Thymus (tissue), 11 donors: ENCODE measurements around the gene TWNK. TPM values are rescaled to one million over a fixed set of nuclear protein-coding genes. Genes with fewer than 3 reads are reported as not detected.

Experiments used
- DNase-seq, 9 donors: peaks; one replicate each; pipeline ENCODE4 v3.0.0-alpha.2; 2013; ENCODE audit warnings: low spot score in 9 of 9, low read depth in 6 of 9, missing footprints in 1 of 9
- H3K27ac ChIP-seq, 2 donors: one replicate each; pipeline ENCODE4 v1.5.1; 2013; ENCODE audit warnings: control low read depth in 1 of 2, low read depth in 1 of 2, low read length in 1 of 2, mild to moderate bottlenecking in 1 of 2, moderate library complexity in 1 of 2
- H3K27me3 ChIP-seq, 2 donors: one replicate each; pipeline ENCODE4 v1.5.1; 2013; ENCODE audit warnings: low read length in 1 of 2; ENCODE audit not compliant: control insufficient read depth in 2 of 2, insufficient read depth in 1 of 2
- H3K36me3 ChIP-seq, 2 donors: one replicate each; pipeline ENCODE4 v1.5.1; 2013; ENCODE audit warnings: low read length in 1 of 2, mild to moderate bottlenecking in 1 of 2, moderate library complexity in 1 of 2; ENCODE audit not compliant: control insufficient read depth in 2 of 2, insufficient read depth in 2 of 2
- H3K4me1 ChIP-seq, 2 donors: one replicate each; pipeline ENCODE4 v1.5.1; 2013; ENCODE audit warnings: low read length in 2 of 2; ENCODE audit not compliant: control insufficient read depth in 2 of 2, insufficient read depth in 2 of 2
- H3K4me3 ChIP-seq, 2 donors: one replicate each; pipeline ENCODE4 v1.5.1; 2013; ENCODE audit warnings: low read length in 2 of 2, control low read depth in 1 of 2, mild to moderate bottlenecking in 1 of 2
- H3K9me3 ChIP-seq, 2 donors: one replicate each; pipeline ENCODE4 v1.5.1; 2013; ENCODE audit warnings: low read length in 1 of 2, mild to moderate bottlenecking in 1 of 2; ENCODE audit not compliant: control insufficient read depth in 2 of 2, insufficient read depth in 1 of 2
- WGBS: extraction: QIAGEN DNeasy Blood & Tissue Kit; methylation state at CpG from one replicate; pipeline ENCODE4 v1.1.7; 2013; 5-methylcytosine and 5-hydroxymethylcytosine counted together
- polyA plus RNA-seq: library from polyadenylated mRNA; stranded (reverse); fragments of 200-250 nt; gene quantifications from one replicate; pipeline ENCODE4 v1.2.3, GENCODE V29; 2013
- total RNA-seq: library from RNA; stranded (reverse); fragments of 120-200 nt; gene quantifications from one replicate; pipeline ENCODE4 v1.2.4, GENCODE V29; 2013
- donor health status: healthy.

The TWNK gene
- total and polyA plus RNA-seq, 2 donors = 5.9 to 9.1 TPM

DNA sequence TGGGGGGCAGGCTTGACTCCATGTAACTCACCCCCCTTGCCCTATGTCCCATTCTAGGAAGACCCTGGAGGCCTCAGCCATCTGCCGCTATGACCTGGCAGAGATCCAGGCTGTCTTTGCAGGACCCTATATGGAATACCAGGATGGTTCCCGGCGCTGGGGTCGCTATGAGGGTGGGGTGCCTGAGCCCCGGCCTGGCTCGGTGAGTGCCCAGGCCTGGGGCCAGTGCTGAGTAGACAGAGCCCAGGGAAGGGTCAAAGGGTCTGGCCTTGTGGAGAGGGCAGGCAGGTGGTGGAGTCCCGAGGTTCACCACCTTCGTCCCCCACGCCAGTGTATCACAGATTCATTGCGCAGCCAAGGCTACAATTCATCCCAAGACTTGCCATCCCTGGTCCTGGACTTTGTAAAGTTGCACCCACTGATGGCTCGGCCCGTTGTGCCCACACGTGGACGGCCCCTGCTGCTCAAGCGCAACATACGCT, 7.5 kb upstream of the TWNK start:
- peaks cover 23 to 37% of the 10 kb centered on the region in 2 donors for H3K36me3 ChIP-seq
- no peak overlapping the region for H3K27ac ChIP-seq
- H3K9me3 ChIP-seq = no peaks in the 10 kb centered on the region
- 97% methylated on average over 16 of the region's 16 CpGs for WGBS
- H3K27me3 ChIP-seq = no peaks in the 10 kb centered on the region
- no peaks in the 10 kb centered on the region for H3K4me1 ChIP-seq
- no peak for DNase-seq
- H3K4me3 ChIP-seq = no peak overlapping the region

DNA sequence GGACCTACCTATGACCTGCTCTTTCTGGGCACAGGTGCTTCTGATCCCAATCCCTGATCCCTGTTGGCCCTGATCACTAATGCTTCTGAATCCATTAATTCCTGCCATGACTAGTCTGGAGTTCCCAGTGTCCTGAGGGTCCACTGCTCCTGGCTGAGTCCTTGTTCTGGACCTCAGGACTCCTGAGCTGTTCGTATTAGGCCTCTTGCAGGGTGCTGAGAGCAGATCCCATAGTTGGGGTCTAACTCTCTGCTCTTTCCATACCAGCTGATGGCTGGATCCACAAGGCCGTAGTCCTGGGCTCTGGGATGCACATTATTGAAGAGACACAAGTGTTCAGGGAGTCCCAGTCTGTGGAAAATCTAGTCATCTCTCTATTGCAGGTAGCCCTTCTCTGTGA, 7.0 kb upstream of the TWNK start:
- H3K4me1 ChIP-seq = no peaks in the 10 kb centered on the region
- H3K27me3 ChIP-seq = no peaks in the 10 kb centered on the region
- WGBS = 98% methylated on average over 2 of the region's 2 CpGs
- no peak overlapping the region for H3K27ac ChIP-seq
- no peak for DNase-seq
- no peak overlapping the region for H3K4me3 ChIP-seq
- H3K9me3 ChIP-seq = no peaks in the 10 kb centered on the region
- H3K36me3 ChIP-seq = peaks cover 23 to 37% of the 10 kb centered on the region in 2 donors

DNA sequence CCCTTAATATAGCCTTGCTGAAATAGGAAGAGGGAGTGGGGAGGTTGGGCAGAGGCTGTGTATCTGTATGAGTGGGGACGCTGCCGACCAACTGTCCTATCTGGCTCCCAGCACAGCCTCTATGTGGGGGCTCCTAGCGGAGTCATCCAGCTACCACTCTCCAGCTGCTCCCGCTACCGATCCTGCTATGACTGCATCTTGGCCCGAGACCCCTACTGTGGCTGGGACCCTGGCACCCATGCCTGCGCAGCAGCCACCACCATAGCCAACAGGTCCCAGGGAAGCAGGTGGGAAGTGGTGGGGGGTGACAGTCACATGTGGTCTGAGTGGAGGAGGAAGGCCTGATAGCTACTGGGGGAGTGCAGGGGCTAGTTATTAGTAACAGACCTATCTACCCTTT, 6.6 kb upstream of the TWNK start:
- Histone ChIP-seq H3K27ac (no peak overlapping the region), H3K9me3 (no peaks in the 10 kb centered on the region), H3K4me1 (no peaks in the 10 kb centered on the region), H3K27me3 (no peaks in the 10 kb centered on the region), H3K36me3 (peaks cover 23 to 37% of the 10 kb centered on the region in 2 donors), H3K4me3 (no peak overlapping the region)
- 97% methylated on average over 7 of the region's 7 CpGs for WGBS
- DNase-seq = no peak

DNA sequence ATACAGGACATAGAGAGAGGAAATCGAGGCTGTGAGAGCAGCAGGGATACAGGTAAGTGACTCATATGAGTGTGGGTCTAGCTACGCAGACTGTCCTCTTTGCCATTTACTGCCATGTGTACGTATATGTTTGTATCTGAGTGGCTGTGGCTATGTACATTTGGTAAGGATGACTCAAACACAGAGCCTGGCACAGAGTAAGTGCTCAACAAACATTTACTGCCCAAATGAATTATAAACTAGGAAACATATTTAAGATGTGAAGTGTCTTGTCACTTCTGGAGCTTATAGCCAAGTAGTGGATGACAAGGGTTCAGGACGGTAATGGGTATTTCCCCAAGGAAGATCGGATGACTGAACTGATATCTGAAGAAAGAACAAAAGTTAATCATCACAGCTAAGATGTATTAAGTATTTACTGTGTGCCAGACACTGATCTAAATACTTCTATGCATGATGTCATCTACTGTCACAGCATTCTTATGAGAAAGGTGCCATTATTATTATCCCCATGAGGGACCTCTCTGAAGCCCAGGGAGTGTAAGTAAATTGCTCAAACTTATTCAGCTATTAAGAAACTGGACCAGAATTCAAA, 6.1 kb upstream of the TWNK start:
- H3K36me3 ChIP-seq = peaks cover 23 to 37% of the 10 kb centered on the region in 2 donors

DNA sequence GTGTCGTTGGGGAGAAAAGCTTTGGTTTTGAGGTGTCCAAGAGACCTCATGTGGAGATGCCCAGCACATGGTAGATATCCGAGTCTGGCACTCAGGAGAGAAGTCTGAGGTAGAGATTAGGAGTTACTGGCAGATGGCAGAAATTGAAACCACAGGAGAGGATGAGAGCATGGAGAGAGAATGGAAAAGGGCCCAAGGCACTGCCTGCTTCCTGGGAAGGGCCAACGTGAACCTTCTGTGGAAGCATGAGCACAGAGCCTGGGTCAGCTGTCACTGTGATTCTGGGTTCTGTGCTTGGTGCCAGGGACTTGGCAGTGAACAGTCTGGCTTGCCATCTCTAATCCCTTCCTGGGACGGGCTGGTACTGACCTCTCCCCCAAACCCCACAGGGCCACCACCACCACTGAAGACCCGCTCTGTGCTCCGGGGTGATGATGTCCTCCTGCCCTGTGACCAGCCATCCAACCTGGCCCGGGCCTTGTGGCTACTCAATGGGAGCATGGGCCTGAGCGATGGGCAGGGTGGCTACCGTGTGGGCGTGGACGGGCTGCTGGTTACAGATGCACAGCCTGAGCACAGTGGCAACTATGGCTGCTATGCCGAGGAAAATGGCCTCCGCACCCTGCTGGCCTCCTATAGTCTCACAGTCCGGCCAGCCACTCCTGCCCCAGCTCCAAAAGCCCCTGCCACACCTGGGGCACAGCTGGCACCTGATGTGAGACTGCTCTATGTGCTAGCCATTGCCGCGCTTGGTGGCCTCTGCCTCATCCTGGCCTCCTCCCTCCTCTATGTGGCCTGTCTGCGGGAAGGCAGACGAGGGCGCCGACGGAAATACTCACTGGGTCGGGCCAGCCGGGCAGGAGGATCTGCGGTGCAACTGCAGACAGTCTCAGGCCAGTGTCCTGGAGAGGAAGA, 4.2 kb upstream of the TWNK start:
- DNase-seq = no peak
- H3K27ac ChIP-seq = no peak overlapping the region
- H3K4me3 ChIP-seq = no peak overlapping the region
- H3K9me3 ChIP-seq = no peaks in the 10 kb centered on the region
- H3K4me1 ChIP-seq = peaks cover 10 to 17% of the 10 kb centered on the region in 2 donors
- peaks cover 0 to 2% of the 10 kb centered on the region in 2 donors for H3K27me3 ChIP-seq
- 96% methylated on average over 24 of the region's 24 CpGs for WGBS
- peaks cover 23 to 37% of the 10 kb centered on the region in 2 donors for H3K36me3 ChIP-seq

More for the DNA sequence above, 6.1 kb upstream of the TWNK start:
- WGBS = 96% methylated on average over 5 of the region's 5 CpGs
- no peak for DNase-seq
- no peak overlapping the region for H3K4me3 ChIP-seq
- H3K4me1 ChIP-seq = peaks cover under 1 to 2% of the 10 kb centered on the region in 2 donors
- H3K9me3 ChIP-seq = no peaks in the 10 kb centered on the region
- H3K27me3 ChIP-seq = no peaks in the 10 kb centered on the region
- no peak overlapping the region for H3K27ac ChIP-seq

DNA sequence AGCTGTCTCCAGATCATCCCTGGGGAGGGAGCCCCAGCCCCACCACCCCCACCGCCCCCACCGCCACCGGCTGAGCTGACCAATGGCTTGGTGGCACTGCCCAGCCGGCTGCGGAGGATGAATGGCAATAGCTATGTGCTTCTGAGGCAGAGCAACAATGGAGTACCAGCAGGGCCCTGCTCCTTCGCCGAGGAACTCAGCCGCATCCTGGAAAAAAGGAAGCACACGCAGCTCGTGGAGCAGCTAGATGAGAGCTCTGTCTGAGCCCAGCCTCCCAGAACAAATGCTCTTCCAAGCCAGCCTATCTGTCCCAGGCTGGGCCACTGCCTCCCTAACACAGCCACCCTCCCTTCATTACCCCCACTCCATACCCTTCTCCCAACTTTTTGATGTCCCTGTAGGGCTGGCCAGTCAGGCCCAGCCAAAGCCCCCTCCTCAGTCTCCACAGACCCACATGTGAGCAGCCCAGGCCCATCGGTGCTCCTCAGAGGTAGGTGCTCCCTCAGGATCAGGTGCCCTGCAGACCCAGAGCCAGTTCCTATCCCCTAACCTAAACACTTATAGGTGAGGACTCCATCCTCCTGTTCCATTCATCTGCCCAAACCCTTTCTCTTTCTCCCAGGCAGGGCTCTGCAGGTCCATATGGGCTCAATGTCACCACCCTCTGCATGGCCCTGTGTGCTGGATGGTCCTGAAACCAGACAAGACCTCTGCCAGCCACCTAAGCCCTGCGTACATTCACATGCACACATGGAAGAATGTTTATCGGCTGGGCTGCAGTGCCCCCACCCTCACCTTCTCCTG, 3.3 kb upstream of the TWNK start:
- peaks cover 10 to 22% of the 10 kb centered on the region in 2 donors for H3K4me1 ChIP-seq
- H3K27ac ChIP-seq = no peak overlapping the region
- 95% methylated on average over 13 of the region's 13 CpGs for WGBS
- H3K9me3 ChIP-seq = peaks cover 0 to 4% of the 10 kb centered on the region in 2 donors
- H3K4me3 ChIP-seq = no peak overlapping the region
- peaks cover 24 to 29% of the 10 kb centered on the region in 2 donors for H3K36me3 ChIP-seq
- peaks cover 0 to 2% of the 10 kb centered on the region in 2 donors for H3K27me3 ChIP-seq
- DNase-seq = no peak

DNA sequence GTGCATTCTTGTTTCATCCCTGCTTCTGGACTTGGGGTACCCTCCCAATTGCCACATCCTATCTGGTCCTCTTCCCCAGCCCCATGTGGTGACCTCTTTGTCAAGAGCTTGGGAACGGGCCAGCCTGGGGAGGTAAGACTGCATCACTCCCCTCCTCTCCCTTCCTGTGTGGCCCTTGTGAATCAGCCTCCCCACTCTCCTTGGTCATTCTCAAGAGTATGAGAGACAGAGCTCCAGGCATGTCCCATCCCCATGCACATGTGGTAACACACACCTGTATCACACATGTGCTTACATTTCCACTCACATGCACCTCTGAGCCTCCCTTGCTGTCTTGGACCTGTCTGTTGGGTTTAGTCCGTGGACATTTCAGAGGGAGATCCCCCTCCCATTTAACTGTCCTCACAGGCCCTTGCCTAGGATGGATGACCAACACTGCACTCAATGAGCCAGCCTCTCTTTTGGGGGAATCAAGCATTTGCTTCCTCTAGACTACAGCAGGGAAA, 2.6 kb upstream of the TWNK start:
- Histone ChIP-seq H3K36me3 (peaks cover 23 to 35% of the 10 kb centered on the region in 2 donors), H3K27ac (no peak overlapping the region), H3K4me3 (no peak overlapping the region), H3K27me3 (peaks cover 0 to 2% of the 10 kb centered on the region in 2 donors), H3K9me3 (peaks cover 0 to 6% of the 10 kb centered on the region in 2 donors), H3K4me1 (peaks cover 10 to 22% of the 10 kb centered on the region in 2 donors)
- DNase-seq = no peak
- WGBS = 97% methylated on average over 2 of the region's 2 CpGs

DNA sequence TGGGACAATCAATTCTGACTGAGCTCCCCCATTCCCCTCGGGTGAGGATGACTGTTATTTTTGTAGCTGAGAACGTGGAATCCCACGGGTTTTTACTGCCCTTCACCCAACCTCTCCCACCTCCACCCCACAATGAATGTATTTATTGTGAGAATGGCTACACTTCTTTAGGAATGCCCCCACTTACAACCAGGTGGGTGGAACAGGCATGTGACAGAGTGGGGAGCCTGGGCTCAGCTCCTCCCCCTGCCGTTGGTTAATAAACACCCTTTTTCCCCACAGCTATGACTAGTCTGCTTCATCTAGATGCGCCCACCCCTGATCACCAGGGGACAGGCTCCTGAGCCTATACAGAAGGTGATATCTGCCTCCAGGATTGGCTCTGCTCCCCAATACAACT, 2.0 kb upstream of the TWNK start:
- H3K36me3 ChIP-seq = peaks cover 27 to 31% of the 10 kb centered on the region in 2 donors
- DNase-seq = no peak

More for the DNA sequence above, 2.0 kb upstream of the TWNK start:
- no peak overlapping the region for H3K4me3 ChIP-seq
- peaks cover 10 to 22% of the 10 kb centered on the region in 2 donors for H3K4me1 ChIP-seq
- 89% methylated on average over 5 of the region's 5 CpGs for WGBS
- H3K27me3 ChIP-seq = peaks cover 0 to 2% of the 10 kb centered on the region in 2 donors
- peaks cover 0 to 6% of the 10 kb centered on the region in 2 donors for H3K9me3 ChIP-seq
- no peak overlapping the region for H3K27ac ChIP-seq
